GM19372 (cell line): ENCODE results near the gene MAP1LC3B2.

Experiments
- ATAC-seq: cut with Tn5 transposase; IDR thresholded peaks from one replicate; pipeline ENCODE4 v1.9.1; 2021; ENCODE audit warnings: mild to moderate bottlenecking, low read depth, moderate library complexity; ENCODE audit not compliant: unreplicated experiment

MAP1LC3B2 gene

GRCh38 chr12:116591855-116592637 lies 32.9 kb downstream of the MAP1LC3B2 start:
- ATAC-seq: no peak

GRCh38 chr12:116592731-116593130 lies 33.5 kb downstream of the MAP1LC3B2 start:
- no peak for ATAC-seq

GRCh38 chr12:116594325-116595038 lies 35.3 kb downstream of the MAP1LC3B2 start:
- ATAC-seq: no peak

DNA sequence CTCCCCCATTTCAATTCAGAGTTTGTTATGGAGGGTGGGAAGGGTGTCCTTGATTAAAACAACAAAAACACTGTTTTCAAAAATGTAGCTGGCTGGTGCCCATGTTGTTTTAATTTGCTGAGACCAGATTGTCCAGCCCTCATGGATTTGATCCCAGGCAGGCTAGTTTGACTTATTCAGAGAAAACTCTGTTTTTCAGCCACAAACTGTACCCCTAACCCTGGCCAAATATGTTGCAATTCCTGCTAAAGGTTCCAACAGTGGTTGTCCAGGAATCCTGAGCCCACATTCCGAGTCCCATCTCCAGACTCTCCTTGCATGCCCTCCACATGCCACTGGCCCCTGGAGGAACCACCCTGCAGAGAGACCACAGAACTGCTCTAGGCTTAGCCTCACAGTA lies 36.0 kb downstream of the MAP1LC3B2 start:
- ATAC-seq: no peak

DNA sequence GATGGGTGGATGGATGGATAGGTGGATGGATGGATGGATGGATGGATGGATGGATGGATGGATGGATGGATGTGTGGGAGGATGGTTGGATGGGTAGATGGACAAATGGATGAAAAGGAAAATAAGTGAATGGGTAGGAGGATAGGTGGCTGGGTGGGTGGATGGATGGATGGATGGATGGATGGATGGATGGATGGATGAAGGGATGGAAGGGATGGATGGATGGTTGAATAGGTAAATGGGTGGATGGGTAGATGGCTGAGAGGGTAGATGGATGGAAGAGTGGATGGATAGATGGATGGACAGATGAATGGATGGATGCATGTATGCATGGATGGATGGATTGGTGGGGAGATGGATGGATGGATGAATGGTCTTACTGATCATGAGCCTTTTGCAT lies 36.5 kb downstream of the MAP1LC3B2 start:
- ATAC-seq: no peak

GRCh38 chr12:116597886-116598285 lies 38.7 kb downstream of the MAP1LC3B2 start:
- ATAC-seq: no peak

GRCh38 chr12:116598311-116599284 lies 39.4 kb downstream of the MAP1LC3B2 start:
- ATAC-seq: no peak

DNA sequence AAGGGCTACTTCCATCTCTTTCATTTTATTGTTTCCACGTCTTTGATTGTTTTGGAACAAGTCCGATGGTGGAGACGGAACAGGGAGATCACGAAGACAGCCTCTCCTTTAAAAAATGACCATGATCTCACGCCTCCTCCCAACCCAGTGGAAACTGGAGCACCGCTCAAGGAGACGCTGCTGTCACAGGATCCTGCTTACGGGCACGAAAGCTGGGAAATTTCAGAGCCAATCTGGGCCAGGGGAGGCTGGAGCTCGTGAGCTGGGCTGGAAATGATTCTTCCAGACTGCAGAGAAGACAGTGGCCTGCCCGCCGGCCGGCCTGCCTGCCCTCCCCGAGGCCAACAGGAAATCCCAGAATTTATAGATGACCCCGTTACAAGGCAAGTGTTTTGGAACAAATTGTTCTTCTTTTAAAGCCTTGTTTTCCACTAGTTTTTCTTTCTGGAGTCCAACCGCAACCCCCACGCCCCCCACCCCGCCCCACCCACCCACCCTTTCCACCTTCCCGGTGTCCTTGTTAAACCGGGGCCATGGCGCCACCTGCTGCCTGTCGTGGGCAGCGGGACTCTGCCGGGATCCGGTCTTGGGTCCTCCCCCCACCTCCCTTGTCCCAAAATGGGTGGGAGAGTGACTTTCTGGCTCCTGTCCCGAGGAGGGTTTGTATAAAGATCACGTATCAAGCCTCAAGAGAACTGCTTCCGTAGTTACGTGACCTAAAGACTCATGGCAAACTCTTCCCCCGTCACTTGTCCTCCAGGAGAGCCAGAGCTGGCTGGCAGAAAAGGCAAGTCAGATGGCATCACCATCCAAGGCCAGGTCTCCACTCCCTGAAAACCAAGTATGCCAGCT lies 40.3 kb downstream of the MAP1LC3B2 start:
- ATAC-seq: no peak

GRCh38 chr12:116600959-116601918 lies 42.1 kb downstream of the MAP1LC3B2 start:
- ATAC-seq: no peak

DNA sequence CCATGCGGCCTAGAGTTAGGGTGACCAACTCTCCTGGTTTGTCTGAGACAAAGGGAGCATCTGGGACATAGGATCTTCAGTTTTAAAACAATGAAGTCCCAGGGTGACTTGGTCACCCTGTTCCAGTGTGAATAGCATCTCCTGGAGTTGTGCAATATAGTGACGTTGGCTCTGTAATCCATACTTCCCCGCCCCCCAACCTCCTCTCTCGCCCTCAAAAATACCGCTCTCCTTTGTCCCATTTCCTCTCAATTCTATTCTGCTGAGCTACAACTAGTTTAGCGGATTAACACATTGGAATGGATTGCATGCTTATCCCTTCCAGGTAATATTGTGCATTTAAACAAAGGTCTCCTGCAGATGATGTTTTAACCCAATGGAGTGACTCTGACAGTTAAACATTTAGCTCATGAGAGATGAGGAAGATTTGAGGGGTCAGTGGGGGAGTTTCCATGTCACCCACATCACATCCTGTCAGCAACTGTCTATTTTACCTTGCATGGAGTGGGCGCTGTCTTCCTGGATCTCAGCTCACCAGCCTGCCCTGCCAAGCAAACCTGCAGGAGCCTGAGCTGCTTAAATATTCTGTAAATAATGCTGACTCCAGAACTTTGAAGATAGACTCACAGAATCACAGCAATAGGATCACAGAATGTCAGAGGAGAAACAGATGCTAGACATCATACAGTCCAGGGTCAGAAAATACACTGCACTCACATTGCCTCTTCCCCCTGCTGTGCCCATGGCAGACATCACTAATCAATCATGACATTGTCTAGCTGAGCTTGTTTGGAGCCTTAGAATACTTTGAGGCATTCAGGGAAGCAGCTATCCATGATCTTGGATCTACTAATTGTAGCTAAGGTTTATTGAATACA lies 43.0 kb downstream of the MAP1LC3B2 start:
- no peak for ATAC-seq

GRCh38 chr12:116603546-116604177 lies 44.5 kb downstream of the MAP1LC3B2 start:
- ATAC-seq: no peak

- no peak for ATAC-seq
Observed at GRCh38 chr12:116604178-116604895, 45.2 kb downstream of the MAP1LC3B2 start.

DNA sequence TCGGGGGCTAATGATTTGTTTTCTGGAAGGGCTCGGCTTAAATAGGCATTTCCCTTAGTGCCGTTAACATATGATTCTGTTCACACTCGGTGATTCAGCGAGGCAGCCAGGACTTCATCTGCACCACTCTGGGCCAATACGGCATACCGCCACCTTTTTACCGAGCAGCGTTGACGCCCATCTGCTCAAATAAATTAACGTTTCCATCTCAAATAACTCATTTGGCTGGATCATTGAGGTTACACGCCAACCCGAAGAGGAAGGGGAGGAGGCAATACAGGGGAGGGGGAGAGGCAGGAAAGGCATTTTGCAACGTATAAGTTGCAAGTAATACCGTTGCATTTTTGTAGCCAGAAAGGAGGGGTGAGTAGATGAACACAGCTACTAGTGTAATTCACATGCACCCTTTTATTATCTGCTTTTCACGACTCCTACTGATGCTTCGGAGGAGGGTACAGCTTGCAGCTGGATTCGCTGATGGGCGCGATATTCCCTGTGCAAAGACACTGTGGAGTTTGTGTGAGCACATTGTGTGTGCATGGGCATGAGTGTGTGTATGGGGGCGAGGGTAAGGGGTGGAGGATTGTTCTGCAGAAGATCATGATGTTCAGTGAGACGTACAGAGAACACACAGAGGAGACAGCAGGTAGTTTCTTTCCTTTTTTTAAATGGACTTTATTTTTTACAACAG lies 45.9 kb downstream of the MAP1LC3B2 start:
- no peak for ATAC-seq

GRCh38 chr12:116606397-116606796 lies 47.2 kb downstream of the MAP1LC3B2 start:
- no peak for ATAC-seq

GRCh38 chr12:116607039-116607438 lies 47.9 kb downstream of the MAP1LC3B2 start:
- no peak for ATAC-seq
